ENCODE data around the gene CCDC88A. TPM values are rescaled to one million over a fixed set of nuclear protein-coding genes. Genes with fewer than 3 reads are reported as not detected.

CCDC88A gene
- total and polyA plus RNA-seq, 2 donors (not counting 3 experiments of a cell fraction or from before 2014, with no cell fraction given) = 21.1 to 77.4 TPM

GRCh38 chr2:55452879-55453278 lies 33.2 kb upstream of the CCDC88A start:
- H3K9me1 ChIP-seq (replicated peaks; ENCODE audit: control insufficient read depth, extremely low read depth, insufficient read depth, low read length) = no peaks in the 10 kb centered on the region
- CTCF ChIA-PET = interaction anchor here (1.2 to 1.3 kb wide), 2 partner anchors 14 to 18 kb away, joined by 3 read pairs; no protein-coding TSS in a partner anchor
- no peak for DNase-seq (ENCODE audit: low read depth, low spot score)
- no peaks in the 10 kb centered on the region for H4K20me1 ChIP-seq (replicated peaks; ENCODE audit: control insufficient read depth, extremely low read depth, insufficient read depth, low read length)
- no TSS peak for BruUV-seq (replicated peaks)
- no peaks in the 10 kb centered on the region for H3K4me1 ChIP-seq (ENCODE audit: control insufficient read depth, extremely low read depth, insufficient read depth, low read length)
- TF ChIP-seq POLR2AphosphoS5 (IDR thresholded peaks at IDR 0.05; ENCODE audit: insufficient read depth, low read depth, low read length) (no peak), MYC (IDR thresholded peaks at IDR 0.05; ENCODE audit: low read depth, low read length) (no peak), JUN (IDR thresholded peaks at IDR 0.05; ENCODE audit: borderline replicate concordance, insufficient read depth, insufficient read length, low read depth) (no peak)
- TF ChIP-seq, protein P1, sequence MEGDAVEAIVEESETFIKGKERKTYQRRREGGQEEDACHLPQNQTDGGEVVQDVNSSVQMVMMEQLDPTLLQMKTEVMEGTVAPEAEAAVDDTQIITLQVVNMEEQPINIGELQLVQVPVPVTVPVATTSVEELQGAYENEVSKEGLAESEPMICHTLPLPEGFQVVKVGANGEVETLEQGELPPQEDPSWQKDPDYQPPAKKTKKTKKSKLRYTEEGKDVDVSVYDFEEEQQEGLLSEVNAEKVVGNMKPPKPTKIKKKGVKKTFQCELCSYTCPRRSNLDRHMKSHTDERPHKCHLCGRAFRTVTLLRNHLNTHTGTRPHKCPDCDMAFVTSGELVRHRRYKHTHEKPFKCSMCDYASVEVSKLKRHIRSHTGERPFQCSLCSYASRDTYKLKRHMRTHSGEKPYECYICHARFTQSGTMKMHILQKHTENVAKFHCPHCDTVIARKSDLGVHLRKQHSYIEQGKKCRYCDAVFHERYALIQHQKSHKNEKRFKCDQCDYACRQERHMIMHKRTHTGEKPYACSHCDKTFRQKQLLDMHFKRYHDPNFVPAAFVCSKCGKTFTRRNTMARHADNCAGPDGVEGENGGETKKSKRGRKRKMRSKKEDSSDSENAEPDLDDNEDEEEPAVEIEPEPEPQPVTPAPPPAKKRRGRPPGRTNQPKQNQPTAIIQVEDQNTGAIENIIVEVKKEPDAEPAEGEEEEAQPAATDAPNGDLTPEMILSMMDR (IDR thresholded peaks at IDR 0.05; ENCODE audit: extremely low read depth in 1 of 2, insufficient read depth in 1 of 2, low read depth in 1 of 2, low read length in 2 of 2) = no peak
- TF ChIP-seq, protein P2, sequence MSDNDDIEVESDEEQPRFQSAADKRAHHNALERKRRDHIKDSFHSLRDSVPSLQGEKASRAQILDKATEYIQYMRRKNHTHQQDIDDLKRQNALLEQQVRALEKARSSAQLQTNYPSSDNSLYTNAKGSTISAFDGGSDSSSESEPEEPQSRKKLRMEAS (IDR thresholded peaks at IDR 0.05; ENCODE audit: insufficient read depth, insufficient read length) = no peak
- no peak for FAIRE-seq
- H3K4me2 ChIP-seq (ENCODE audit: insufficient read depth, low read length) = no peak overlapping the region
- H2AFZ ChIP-seq (ENCODE audit: low read depth, low read length) = no peak overlapping the region
- POLR2A ChIA-PET = no interaction called here
- H3K9ac ChIP-seq (replicated peaks; ENCODE audit: extremely low read depth, insufficient read depth, low read length) = no peak overlapping the region
- H3K79me2 ChIP-seq (ENCODE audit: control insufficient read depth, insufficient read depth, low read length) = no peaks in the 10 kb centered on the region
- no peaks in the 10 kb centered on the region for H3K27me3 ChIP-seq (ENCODE audit: control insufficient read depth in 2 of 2, insufficient read depth in 2 of 2, low read length in 2 of 2)
- intact Hi-C loops (cut with micrococcal nuclease) = no loop called here
- H3K36me3 ChIP-seq (ENCODE audit: control insufficient read depth in 2 of 2, extremely low read depth in 1 of 2, insufficient read depth in 2 of 2, low read length in 2 of 2) = no peaks in the 10 kb centered on the region
- H3K27ac ChIP-seq (ENCODE audit: insufficient read depth, low read depth, low read length) = no peak overlapping the region
- no peak overlapping the region for H3K4me3 ChIP-seq (replicated peaks in 1 of 3; ENCODE audit: insufficient read depth in 1 of 3, low read depth in 1 of 3, low read length in 3 of 3)
- no peaks in the 10 kb centered on the region for H3K9me3 ChIP-seq (replicated peaks; ENCODE audit: control insufficient read depth, insufficient read depth, low read length)
- dilution Hi-C loops (cut with MboI; ENCODE audit: extremely low pct_ligation_motif_present, low sequenced_read_pairs) = no loop called here

GRCh38 chr2:55451699-55452098 lies 32.0 kb upstream of the CCDC88A start:
- H3K9me1 ChIP-seq (replicated peaks; ENCODE audit: control insufficient read depth, extremely low read depth, insufficient read depth, low read length) = no peaks in the 10 kb centered on the region
- H3K9me3 ChIP-seq (replicated peaks; ENCODE audit: control insufficient read depth, insufficient read depth, low read length) = no peaks in the 10 kb centered on the region
- DNase-seq (ENCODE audit: low read depth, low spot score) (no peak), FAIRE-seq (no peak)
- no peak overlapping the region for H3K4me3 ChIP-seq (replicated peaks in 1 of 3; ENCODE audit: insufficient read depth in 1 of 3, low read depth in 1 of 3, low read length in 3 of 3)
- no peak overlapping the region for H3K4me2 ChIP-seq (ENCODE audit: insufficient read depth, low read length)
- POLR2A ChIA-PET = no interaction called here
- dilution Hi-C loops (cut with MboI; ENCODE audit: extremely low pct_ligation_motif_present, low sequenced_read_pairs) (no loop called here), intact Hi-C loops (cut with micrococcal nuclease) (no loop called here)
- no peak overlapping the region for H3K9ac ChIP-seq (replicated peaks; ENCODE audit: extremely low read depth, insufficient read depth, low read length)
- H4K20me1 ChIP-seq (replicated peaks; ENCODE audit: control insufficient read depth, extremely low read depth, insufficient read depth, low read length) = no peaks in the 10 kb centered on the region
- H3K36me3 ChIP-seq (ENCODE audit: control insufficient read depth in 2 of 2, extremely low read depth in 1 of 2, insufficient read depth in 2 of 2, low read length in 2 of 2) = no peaks in the 10 kb centered on the region
- no peak overlapping the region for H2AFZ ChIP-seq (ENCODE audit: low read depth, low read length)
- no peaks in the 10 kb centered on the region for H3K27me3 ChIP-seq (ENCODE audit: control insufficient read depth in 2 of 2, insufficient read depth in 2 of 2, low read length in 2 of 2)
- TF ChIP-seq, protein P1 (IDR thresholded peaks at IDR 0.05; ENCODE audit: extremely low read depth in 1 of 2, insufficient read depth in 1 of 2, low read depth in 1 of 2, low read length in 2 of 2) = no peak
- TF ChIP-seq EZH2 (IDR thresholded peaks at IDR 0.05; ENCODE audit: borderline replicate concordance, low read depth, low read length, severe bottlenecking) (no peak), MYC (IDR thresholded peaks at IDR 0.05; ENCODE audit: low read depth, low read length) (no peak), GATA2 (IDR thresholded peaks at IDR 0.05; ENCODE audit: insufficient read depth, insufficient read length, low read depth, low read length) (no peak), JUN (IDR thresholded peaks at IDR 0.05; ENCODE audit: borderline replicate concordance, insufficient read depth, insufficient read length, low read depth) (no peak), POLR2AphosphoS5 (IDR thresholded peaks at IDR 0.05; ENCODE audit: insufficient read depth, low read depth, low read length) (no peak), FOS (IDR thresholded peaks at IDR 0.05; ENCODE audit: borderline replicate concordance, insufficient read depth, low read length) (no peak), POLR2A (IDR thresholded peaks at IDR 0.05; ENCODE audit: low read depth, low read length) (no peak)
- TF ChIP-seq, protein P2 (IDR thresholded peaks at IDR 0.05; ENCODE audit: insufficient read depth, insufficient read length) = no peak
- H3K79me2 ChIP-seq (ENCODE audit: control insufficient read depth, insufficient read depth, low read length) = no peaks in the 10 kb centered on the region
- no peak overlapping the region for H3K27ac ChIP-seq (ENCODE audit: insufficient read depth, low read depth, low read length)
- CTCF ChIA-PET = interaction anchor here (1.1 kb wide), 1 partner anchor 12 kb away, joined by 3 read pairs; no protein-coding TSS in a partner anchor
- BruUV-seq (replicated peaks) = no TSS peak
- no peaks in the 10 kb centered on the region for H3K4me1 ChIP-seq (ENCODE audit: control insufficient read depth, extremely low read depth, insufficient read depth, low read length)

Measured in endothelial cell of umbilical vein (primary cell).